Measurements from ENCODE around the gene AP2B1.

DNA sequence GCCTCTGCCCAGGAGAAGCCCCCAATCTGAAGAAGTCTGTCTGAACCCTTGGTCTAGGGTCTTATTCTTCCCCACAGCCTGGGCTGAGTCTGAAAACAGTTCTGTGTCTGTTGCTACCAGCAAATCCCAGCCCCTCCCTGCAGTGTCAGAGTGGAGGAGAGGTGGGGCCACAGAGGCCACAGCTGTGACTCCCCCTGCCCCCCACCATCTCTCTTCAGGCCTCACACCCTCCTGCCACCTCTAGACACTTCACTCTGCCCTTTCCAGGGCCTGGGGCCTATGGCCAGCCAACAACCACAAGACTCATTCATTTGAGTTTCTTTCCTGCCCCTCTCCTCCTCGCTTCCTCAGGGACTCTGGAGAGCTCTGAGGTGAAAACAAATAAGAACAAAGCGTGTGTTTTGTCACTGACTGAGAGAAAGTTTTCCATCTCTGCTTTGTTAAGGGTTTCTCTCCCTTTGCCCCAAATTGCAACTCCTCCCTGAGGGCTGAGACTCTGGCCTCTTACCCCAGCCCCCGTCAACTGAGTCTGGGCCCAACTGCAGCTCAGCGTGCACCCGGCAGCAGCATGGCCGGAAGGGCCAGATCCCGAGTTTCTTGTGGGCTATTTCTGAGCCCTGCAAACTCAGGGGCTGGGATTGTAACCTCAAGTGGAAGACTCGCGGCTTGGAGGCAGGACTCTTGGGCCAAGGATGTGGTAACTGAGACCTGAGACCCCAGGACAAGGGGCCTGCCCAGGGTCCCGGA, 186.7 kb downstream of the AP2B1 start:
- TF ChIP-seq, protein P1, sequence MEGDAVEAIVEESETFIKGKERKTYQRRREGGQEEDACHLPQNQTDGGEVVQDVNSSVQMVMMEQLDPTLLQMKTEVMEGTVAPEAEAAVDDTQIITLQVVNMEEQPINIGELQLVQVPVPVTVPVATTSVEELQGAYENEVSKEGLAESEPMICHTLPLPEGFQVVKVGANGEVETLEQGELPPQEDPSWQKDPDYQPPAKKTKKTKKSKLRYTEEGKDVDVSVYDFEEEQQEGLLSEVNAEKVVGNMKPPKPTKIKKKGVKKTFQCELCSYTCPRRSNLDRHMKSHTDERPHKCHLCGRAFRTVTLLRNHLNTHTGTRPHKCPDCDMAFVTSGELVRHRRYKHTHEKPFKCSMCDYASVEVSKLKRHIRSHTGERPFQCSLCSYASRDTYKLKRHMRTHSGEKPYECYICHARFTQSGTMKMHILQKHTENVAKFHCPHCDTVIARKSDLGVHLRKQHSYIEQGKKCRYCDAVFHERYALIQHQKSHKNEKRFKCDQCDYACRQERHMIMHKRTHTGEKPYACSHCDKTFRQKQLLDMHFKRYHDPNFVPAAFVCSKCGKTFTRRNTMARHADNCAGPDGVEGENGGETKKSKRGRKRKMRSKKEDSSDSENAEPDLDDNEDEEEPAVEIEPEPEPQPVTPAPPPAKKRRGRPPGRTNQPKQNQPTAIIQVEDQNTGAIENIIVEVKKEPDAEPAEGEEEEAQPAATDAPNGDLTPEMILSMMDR (IDR thresholded peaks at IDR 0.05) = no peak
- no peak for TF ChIP-seq POLR2A (IDR thresholded peaks at IDR 0.05)

All from lower leg skin (tissue), 3 donors.